IMR-90 (cell line): ENCODE results near the gene B3GAT3. TPM values are rescaled to one million over a fixed set of nuclear protein-coding genes. Genes with fewer than 3 reads are reported as not detected.

Source experiments
- ATAC-seq: fragments of 200-7000 bp; cut with Tn5 transposase; 2 replicates; pipeline ENCODE4 v1.9.1; 2020; ENCODE audit warnings: low read depth, mild to moderate bottlenecking, moderate library complexity
- BruUV-seq: library from RNA; stranded (reverse); fragments of 400-500 nt; replicated peaks from 2 replicates; lab custom pipeline; 2021; lab: Mats Ljungman, UMichigan
- CTCF ChIA-PET: fragments of 300-600 bp; formaldehyde crosslinking; extraction: SDS; loops from one replicate; lab custom pipeline; 2021; ENCODE audit warnings: antibody characterized with exemption; lab: Yijun Ruan, JAX
- POLR2A ChIA-PET: fragments of 300-600 bp; sonication (Branson Sonifier 250); formaldehyde crosslinking; loops from one replicate; lab custom pipeline; 2022; ENCODE audit warnings: antibody characterized with exemption; ENCODE audit not compliant: unreplicated experiment; lab: Charles Lee
- DNase-seq: peaks from one replicate; pipeline ENCODE4 v3.0.0; 2013
- H2AFZ ChIP-seq: replicated peaks from 2 replicates; pipeline ENCODE3; 2013; ENCODE audit warnings: low read length, mild to moderate bottlenecking; ENCODE audit not compliant: poor library complexity
- H2AK5ac ChIP-seq: 2 replicates; pipeline ENCODE4 v1.6.1; 2013; ENCODE audit warnings: low read depth, low read length, inconsistent platforms
- H2AK9ac ChIP-seq: replicated peaks from 2 replicates; pipeline ENCODE3; 2013; ENCODE audit warnings: mild to moderate bottlenecking, low read depth, low read length, moderate library complexity; ENCODE audit not compliant: poor library complexity
- H2BK120ac ChIP-seq: 2 replicates; pipeline ENCODE4 v1.6.1; 2013; ENCODE audit warnings: low read depth, low read length, inconsistent platforms
- H2BK15ac ChIP-seq: 3 replicates; pipeline ENCODE4 v1.6.1; 2013; ENCODE audit warnings: low read depth, low read length, inconsistent platforms
- H2BK20ac ChIP-seq: 2 replicates; pipeline ENCODE4 v1.6.1; 2013; ENCODE audit warnings: low read depth, mild to moderate bottlenecking, inconsistent platforms, low read length, moderate library complexity
- H2BK5ac ChIP-seq: 2 replicates; pipeline ENCODE4 v1.6.1; 2013; ENCODE audit warnings: mild to moderate bottlenecking, low read depth, low read length, inconsistent platforms; ENCODE audit not compliant: poor library complexity, severe bottlenecking
- H3K14ac ChIP-seq: replicated peaks from 2 replicates; pipeline ENCODE4 v1.6.1; 2013; ENCODE audit warnings: low read depth, low read length, inconsistent platforms
- H3K18ac ChIP-seq: 2 replicates; pipeline ENCODE4 v1.6.1; 2013; ENCODE audit warnings: low read depth, low read length, control low read depth
- H3K23ac ChIP-seq: 2 replicates; pipeline ENCODE4 v1.6.1; 2013; ENCODE audit warnings: low read depth, low read length, inconsistent platforms
- H3K27ac ChIP-seq: 2 replicates; pipeline ENCODE4 v1.5.1; 2013; ENCODE audit warnings: mild to moderate bottlenecking, control low read depth, low read length; ENCODE audit not compliant: insufficient read depth
- H3K27me3 ChIP-seq: 2 replicates; pipeline ENCODE4 v1.6.1; 2013; ENCODE audit warnings: low read length; ENCODE audit not compliant: control insufficient read depth, insufficient read depth
- H3K36me3 ChIP-seq: 2 replicates; pipeline ENCODE4 v1.6.1; 2013; ENCODE audit warnings: low read length, mixed read lengths; ENCODE audit not compliant: control insufficient read depth, insufficient read depth
- H3K4ac ChIP-seq: 2 replicates; pipeline ENCODE4 v1.6.1; 2013; ENCODE audit warnings: low read depth, low read length, inconsistent platforms
- H3K4me1 ChIP-seq: 2 replicates; pipeline ENCODE4 v1.6.1; 2013; ENCODE audit warnings: low read length, mixed read lengths; ENCODE audit not compliant: control insufficient read depth, insufficient read depth
- H3K4me2 ChIP-seq: 2 replicates; pipeline ENCODE4 v1.6.1; 2013; ENCODE audit warnings: low read depth, mild to moderate bottlenecking, control low read depth, low read length, moderate library complexity
- H3K4me3 ChIP-seq: 2 replicates; pipeline ENCODE4 v1.5.1; 2013; ENCODE audit warnings: low read depth, mild to moderate bottlenecking, control low read depth, low read length, moderate library complexity; ENCODE audit not compliant: insufficient read depth
- H3K56ac ChIP-seq: 2 replicates; pipeline ENCODE4 v1.6.1; 2013; ENCODE audit warnings: low read length, inconsistent platforms; ENCODE audit not compliant: insufficient read depth; ENCODE audit errors: extremely low read depth
- H3K79me1 ChIP-seq, 2 experiments: 2 replicates each; pipeline ENCODE4 v1.6.1; 2013; ENCODE audit warnings: low read length in 2 of 2, inconsistent platforms in 1 of 2, low read depth in 1 of 2
- H3K9ac ChIP-seq: 2 replicates; pipeline ENCODE4 v1.6.1; 2013; ENCODE audit warnings: low read depth, low read length, control low read depth
- H3K9me1 ChIP-seq: 2 replicates; pipeline ENCODE4 v1.6.1; 2013; ENCODE audit warnings: low read length, inconsistent platforms; ENCODE audit not compliant: insufficient read depth
- H3K9me3 ChIP-seq: 2 replicates; pipeline ENCODE4 v1.6.1; 2013; ENCODE audit warnings: low read length; ENCODE audit not compliant: control insufficient read depth, insufficient read depth
- H4K20me1 ChIP-seq: 2 replicates; pipeline ENCODE4 v1.6.1; 2013; ENCODE audit warnings: low read length, inconsistent platforms; ENCODE audit not compliant: insufficient read depth
- H4K5ac ChIP-seq: 2 replicates; pipeline ENCODE4 v1.6.1; 2013; ENCODE audit warnings: mild to moderate bottlenecking, low read depth, low read length, control low read depth
- H4K8ac ChIP-seq, 2 experiments: 2 replicates each; pipeline ENCODE4 v1.6.1; 2013; ENCODE audit warnings: low read depth in 2 of 2, low read length in 2 of 2, control low read depth in 1 of 2, inconsistent platforms in 1 of 2
- H4K91ac ChIP-seq: 2 replicates; pipeline ENCODE4 v1.6.1; 2013; ENCODE audit warnings: low read depth, low read length, inconsistent platforms; ENCODE audit not compliant: insufficient read depth
- RAD21 ChIP-seq: IDR thresholded peaks from 2 replicates; pipeline ENCODE4 v1.6.1; 2012; ENCODE audit warnings: low read length, improper control_type of control experiment
- WGBS, 2 experiments: methylation state at CpG; one replicate each; pipeline versions ENCODE4 v1.1.5 to v1.1.7; 2013; ENCODE audit warnings: missing lambda C conversion rate in 2 of 2; ENCODE audit not compliant: insufficient read length in 1 of 2; ENCODE audit errors: extremely low coverage in 2 of 2; 5-methylcytosine and 5-hydroxymethylcytosine counted together
- dilution Hi-C: fragments of 300-500 bp; cut with HindIII; formaldehyde crosslinking; loops from one replicate; pipeline ENCODE4 v1.14.3; 2018; ENCODE audit warnings: low sequenced_read_pairs; ENCODE audit not compliant: unreplicated experiment
- in situ Hi-C: fragments of 300-500 bp; cut with MboI; formaldehyde crosslinking; loops from 3 replicates; pipeline ENCODE4 v1.14.3; 2019; ENCODE audit warnings: low sequenced_read_pairs, inconsistent platforms, mixed read lengths
- intact Hi-C: fragments of 100-400 bp; cut with micrococcal nuclease; formaldehyde crosslinking; loops from 2 replicates; pipeline ENCODE4 v1.10.0; 2022
- polyA plus RNA-seq, 3 experiments: library from polyadenylated mRNA; depleted of rRNA; stranded (reverse); fragments of >200 nt; gene quantifications; 2 replicates each; pipeline ENCODE4 v1.2.3, GENCODE V29; 2012; ENCODE audit warnings: low replicate concordance in 1 of 3
- total RNA-seq: library from RNA; depleted of rRNA; stranded (reverse); fragments of >200 nt; gene quantifications from 2 replicates; pipeline ENCODE4 v1.2.3, GENCODE V29; 2012

The B3GAT3 gene
- total and polyA plus RNA-seq, 2 of the 4 experiments (the other 2 are of a cell fraction), result 10.4 to 38.4 TPM

DNA sequence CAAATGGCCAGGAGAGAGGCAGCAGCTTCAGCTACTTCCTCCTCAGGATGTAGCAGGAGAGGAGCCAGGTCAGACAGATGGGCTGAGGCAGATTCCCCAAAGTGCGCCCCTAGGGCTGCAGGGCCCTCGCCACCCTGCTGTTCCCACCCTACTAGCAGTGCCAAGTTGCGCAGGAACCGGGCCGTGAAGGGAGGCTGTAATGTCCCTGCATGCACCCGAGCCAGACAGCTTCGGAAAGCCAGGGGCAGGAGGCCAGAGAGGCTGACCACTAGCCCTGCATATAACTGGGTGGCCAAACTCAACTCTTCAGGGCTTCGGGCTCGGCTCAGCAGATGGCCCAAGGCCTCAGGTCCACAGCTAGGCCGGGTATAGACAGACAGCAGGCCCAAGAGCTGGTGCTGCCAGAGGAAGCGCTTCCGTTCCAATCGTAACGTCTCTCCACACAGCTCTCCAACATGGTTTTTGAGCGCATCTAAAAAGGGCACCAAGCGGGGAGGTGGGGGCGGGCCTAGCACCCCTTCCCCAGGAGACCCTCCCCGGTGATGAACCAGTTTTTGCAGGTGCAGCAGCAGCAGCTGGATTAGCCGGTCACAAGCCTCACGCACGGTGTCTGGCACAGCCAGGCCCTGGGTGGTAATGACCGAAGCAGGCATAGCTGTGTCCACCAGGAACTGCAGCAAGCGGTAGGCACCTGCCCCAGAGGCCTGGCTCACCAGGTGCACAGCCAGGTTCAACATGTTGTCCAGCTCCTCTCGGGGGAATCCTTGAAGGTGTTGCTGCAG, 26.6 kb upstream of the B3GAT3 start:
- no peak overlapping the region for H3K23ac ChIP-seq
- no peak overlapping the region for H3K4ac ChIP-seq
- no peak for TF ChIP-seq RAD21
- H4K91ac ChIP-seq, result no peak overlapping the region
- H3K56ac ChIP-seq, result no peak overlapping the region
- H3K27ac ChIP-seq, result no peak overlapping the region
- H3K9me3 ChIP-seq, result no peaks in the 10 kb centered on the region
- H3K4me2 ChIP-seq, result no peak overlapping the region
- no peak overlapping the region for H3K14ac ChIP-seq
- CTCF ChIA-PET, result no interaction called here
- POLR2A ChIA-PET, result no interaction called here
- DNase-seq, result no peak
- intact Hi-C loops (no loop called here), in situ Hi-C loops (no loop called here), dilution Hi-C loops (no loop called here)
- H4K8ac ChIP-seq, result no peak overlapping the region
- peaks cover 6 to 57% of the 10 kb centered on the region in 2 experiments for H3K79me1 ChIP-seq
- H3K4me3 ChIP-seq, result no peak overlapping the region
- H3K18ac ChIP-seq, result no peak overlapping the region
- H3K27me3 ChIP-seq, result no peaks in the 10 kb centered on the region
- no peak overlapping the region for H2BK120ac ChIP-seq
- peaks cover 17% of the 10 kb centered on the region for H4K20me1 ChIP-seq
- H3K4me1 ChIP-seq, result peaks cover 8% of the 10 kb centered on the region
- ATAC-seq, result no peak
- H3K9me1 ChIP-seq, result 0 out of 2 replicates have a peak, but pooled peaks cover 7% of the 10 kb centered on the region
- H2AFZ ChIP-seq, result no peak overlapping the region
- H2BK20ac ChIP-seq, result no peak overlapping the region
- H3K9ac ChIP-seq, result no peak overlapping the region
- H4K5ac ChIP-seq, result no peak overlapping the region
- no peak overlapping the region for H2AK9ac ChIP-seq
- WGBS, 2 experiments, result 95% methylated on average over 18 of the region's 24 CpGs; no CpG with 5 or more reads in 1 of the 2 experiments
- no peak overlapping the region for H2BK5ac ChIP-seq
- no peak overlapping the region for H2AK5ac ChIP-seq
- no TSS peak for BruUV-seq
- H2BK15ac ChIP-seq, result no peak overlapping the region
- peaks cover 32% of the 10 kb centered on the region for H3K36me3 ChIP-seq
